Transverse colon (tissue), 4 donors: Measurements from ENCODE around the gene SKA2. TPM values are rescaled to one million over a fixed set of nuclear protein-coding genes. Genes with fewer than 3 reads are reported as not detected.

Experiments
- DNase-seq: peaks from one replicate; pipeline ENCODE4 v3.0.0-alpha.2; 2019
- H3K27ac ChIP-seq, 4 donors: fragments of 200-600 bp; sonication (generic); 2 replicates each; pipeline ENCODE4 v1.5.1; 2016 to 2018; ENCODE audit warnings: inconsistent platforms in 4 of 4
- H3K27me3 ChIP-seq: fragments of 200-600 bp; sonication (generic); 2 replicates; pipeline ENCODE4 v1.5.1; 2017; ENCODE audit warnings: inconsistent platforms
- H3K36me3 ChIP-seq, 4 donors: fragments of 200-600 bp; sonication (generic); 2 replicates each; pipeline ENCODE4 v1.5.1; 2017 to 2019; ENCODE audit warnings: inconsistent platforms in 4 of 4
- H3K4me1 ChIP-seq, 4 donors: fragments of 200-600 bp; sonication (generic); 2 replicates each; pipeline ENCODE4 v1.5.1; 2017 to 2020; ENCODE audit warnings: inconsistent platforms in 4 of 4
- H3K4me3 ChIP-seq, 4 donors: fragments of 200-600 bp; sonication (generic); 1 replicate in 1 of 4; 2 replicates in 3 of 4; pipeline versions ENCODE4 v1.5.1 to v1.6.1; 2017 to 2019; ENCODE audit warnings: inconsistent platforms in 4 of 4
- H3K9me3 ChIP-seq, 2 donors: fragments of 200-600 bp; sonication (generic); 2 replicates each; pipeline ENCODE4 v1.5.1; 2017 to 2019; ENCODE audit warnings: inconsistent platforms in 2 of 2
- EP300 ChIP-seq: sonication (generic); formaldehyde crosslinking; IDR thresholded peaks from one replicate; pipeline ENCODE4 v1.6.1; 2017; ENCODE audit warnings: antibody characterized with exemption, low read depth
- POLR2A ChIP-seq: fragments of 450-650 bp; IDR thresholded peaks from one replicate; pipeline ENCODE4 v1.6.1; 2016; ENCODE audit warnings: antibody characterized with exemption, mild to moderate bottlenecking, moderate library complexity
- POLR2AphosphoS5 ChIP-seq, 3 donors: sonication (generic); formaldehyde crosslinking; IDR thresholded peaks; one replicate each; pipeline ENCODE4 v1.6.1; 2016; ENCODE audit warnings: antibody characterized with exemption in 3 of 3
- WGBS, 2 donors: methylation state at CpG; one replicate each; pipeline ENCODE4 v1.1.5; 2018; ENCODE audit warnings: low coverage in 1 of 2; 5-methylcytosine and 5-hydroxymethylcytosine counted together
- in situ Hi-C, 4 donors: fragments of 200-750 bp; cut with MboI; loops; one replicate each; pipeline versions ENCODE4 v1.15.0 to v1.15.1; 2017; ENCODE audit warnings: low sequenced_read_pairs in 3 of 4, low pct_ligation_motif_present in 1 of 4, low pct_unique_long_range_greater_than_20kb in 1 of 4
- intact Hi-C: fragments of 100-400 bp; cut with DNase I; formaldehyde crosslinking; loops from one replicate; pipeline ENCODE4 v1.15.1; 2023; ENCODE audit warnings: low total_unique reads
- small RNA-seq, 4 donors: library from RNA; depleted of rRNA; stranded (forward); fragments of <200 nt; gene quantifications; one replicate each; pipeline ENCODE3, GENCODE V24; 2016
- total RNA-seq, 4 donors: library from RNA; depleted of rRNA; stranded (reverse); fragments of >200 nt; gene quantifications; one replicate each; pipeline ENCODE4 v1.1.0, GENCODE V29; 2016
- TF ChIP-seq, protein P1 (sequence below), 5 experiments: fragments of 200-600 bp in 3 of 5; fragments of 450-650 bp in 2 of 5; sonication (generic) in 3 of 5; IDR thresholded peaks; 1 replicate in 2 of 5; 2 replicates in 3 of 5; pipeline ENCODE4 v1.5.1; 2016 to 2017; ENCODE audit warnings: antibody characterized with exemption in 5 of 5, inconsistent platforms in 3 of 5, mild to moderate bottlenecking in 2 of 5, moderate library complexity in 1 of 5

Gene SKA2
- total RNA-seq, 4 donors from 2014 or later = 11.9 to 40.3 (median 22.3) TPM

DNA sequence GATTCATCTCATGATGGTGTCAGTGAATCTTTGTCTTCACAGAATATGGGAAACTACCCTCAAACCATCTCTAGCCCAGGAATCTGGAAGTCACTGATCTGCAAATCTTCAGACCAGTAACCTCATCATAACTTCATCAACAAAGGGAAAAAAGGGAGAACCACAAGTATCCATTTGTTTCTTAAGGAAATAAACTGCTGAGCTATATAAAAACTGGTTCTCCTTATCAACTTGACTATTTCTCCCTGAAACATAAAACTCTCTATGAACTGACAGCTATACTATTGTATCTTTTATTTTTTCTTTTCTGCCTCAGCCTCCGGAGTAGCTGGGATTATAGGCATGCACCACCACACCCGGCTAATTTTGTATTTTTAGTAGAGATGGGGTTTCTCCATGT lies 87.6 kb downstream of the SKA2 start:
- DNase-seq = no peak
- WGBS, 2 donors = 77 to 92% methylated on average over 2 of the region's 2 CpGs
- in situ Hi-C loops = no loop called here
- H3K4me3 ChIP-seq = no peak overlapping the region
- no peaks in the 10 kb centered on the region for H3K9me3 ChIP-seq
- peaks cover 0 to 26% (median 5%) of the 10 kb centered on the region in 4 donors for H3K36me3 ChIP-seq
- H3K4me1 ChIP-seq = no peaks in the 10 kb centered on the region
- intact Hi-C loops = no loop called here
- H3K27me3 ChIP-seq = no peaks in the 10 kb centered on the region
- H3K27ac ChIP-seq = no peak overlapping the region
- TF ChIP-seq POLR2AphosphoS5 (IDR thresholded peaks at IDR 0.05) (no peak), EP300 (no peak), POLR2A (no peak)
- TF ChIP-seq, protein P1, sequence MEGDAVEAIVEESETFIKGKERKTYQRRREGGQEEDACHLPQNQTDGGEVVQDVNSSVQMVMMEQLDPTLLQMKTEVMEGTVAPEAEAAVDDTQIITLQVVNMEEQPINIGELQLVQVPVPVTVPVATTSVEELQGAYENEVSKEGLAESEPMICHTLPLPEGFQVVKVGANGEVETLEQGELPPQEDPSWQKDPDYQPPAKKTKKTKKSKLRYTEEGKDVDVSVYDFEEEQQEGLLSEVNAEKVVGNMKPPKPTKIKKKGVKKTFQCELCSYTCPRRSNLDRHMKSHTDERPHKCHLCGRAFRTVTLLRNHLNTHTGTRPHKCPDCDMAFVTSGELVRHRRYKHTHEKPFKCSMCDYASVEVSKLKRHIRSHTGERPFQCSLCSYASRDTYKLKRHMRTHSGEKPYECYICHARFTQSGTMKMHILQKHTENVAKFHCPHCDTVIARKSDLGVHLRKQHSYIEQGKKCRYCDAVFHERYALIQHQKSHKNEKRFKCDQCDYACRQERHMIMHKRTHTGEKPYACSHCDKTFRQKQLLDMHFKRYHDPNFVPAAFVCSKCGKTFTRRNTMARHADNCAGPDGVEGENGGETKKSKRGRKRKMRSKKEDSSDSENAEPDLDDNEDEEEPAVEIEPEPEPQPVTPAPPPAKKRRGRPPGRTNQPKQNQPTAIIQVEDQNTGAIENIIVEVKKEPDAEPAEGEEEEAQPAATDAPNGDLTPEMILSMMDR (IDR thresholded peaks at IDR 0.05) = no peak

DNA sequence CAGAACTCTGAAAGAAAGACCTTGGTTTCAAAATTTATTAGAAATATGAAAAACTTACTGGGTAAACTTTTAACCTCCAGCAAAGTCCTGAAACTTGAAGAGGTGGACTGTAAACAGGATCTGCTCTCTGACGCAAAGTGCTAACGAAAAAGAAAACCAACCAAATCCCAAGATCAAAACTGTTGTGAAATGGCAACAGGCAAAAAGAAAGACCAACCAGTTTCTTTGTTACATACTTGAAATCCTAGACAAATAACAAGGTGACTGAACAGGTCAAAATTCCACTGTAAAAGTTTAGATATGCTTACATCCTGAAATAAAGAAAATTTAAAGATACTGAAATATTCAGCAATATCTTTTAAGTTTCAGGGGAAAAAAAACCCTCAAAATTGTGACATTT lies 92.5 kb downstream of the SKA2 start:
- Histone ChIP-seq H3K4me3 (no peak overlapping the region), H3K4me1 (no peaks in the 10 kb centered on the region), H3K27me3 (no peaks in the 10 kb centered on the region), H3K9me3 (no peaks in the 10 kb centered on the region), H3K27ac (no peak overlapping the region), H3K36me3 (peaks cover 0 to 12% (median 4%) of the 10 kb centered on the region in 4 donors)
- no peak for DNase-seq
- intact Hi-C loops (no loop called here), in situ Hi-C loops (no loop called here)
- 85 to 96% methylated on average over 2 of the region's 2 CpGs for WGBS, 2 donors
- TF ChIP-seq, protein P1 (IDR thresholded peaks at IDR 0.05) = no peak
- TF ChIP-seq POLR2A = no peak
- TF ChIP-seq EP300 = no peak
- TF ChIP-seq POLR2AphosphoS5 (IDR thresholded peaks at IDR 0.05) = no peak

Small RNAs within 50 kb of the gene (small RNA-seq; reads per million reads assigned to genes)
- gene MIR301A (7.4 to 38.2 (median 20.5) reads per million in 4 donors), gene MIR454 (8.6 to 24.8 (median 10.0) reads per million in 4 donors), gene RNU2-58P (0 reads per million in 4 donors)

Other genes with a start within 250 kb of the SKA2 start
- gene TRIM37, start 48.3 kb downstream of the SKA2 start, total RNA-seq = 10 to 100 TPM in 3 of 4 donors, 1 to 10 TPM in 1; 2.2 to 18.3 (median 14.7) TPM
- gene PRR11, start 560 bp upstream of the SKA2 start, total RNA-seq = 100 to 1,000 TPM in 1 of 4 donors, 10 to 100 TPM in 1, under 1 TPM in 1, not detected in 1; 0.68 to 115 (median 15.7) TPM
- gene SMG8, start 54.8 kb upstream of the SKA2 start, total RNA-seq = 10 to 100 TPM in 1 of 4 donors, 1 to 10 TPM in 3; 1.5 to 10.5 (median 6.3) TPM
- gene GDPD1, start 65.3 kb upstream of the SKA2 start, total RNA-seq = 10 to 100 TPM in 2 of 4 donors, 1 to 10 TPM in 2; 1.8 to 22.1 (median 9.3) TPM
- 10 to 100 TPM; 24.7 to 45.0 (median 32.8) TPM for gene YPEL2, start 176.5 kb upstream of the SKA2 start, total RNA-seq